Tracheal epithelial cell (primary cell): ENCODE results near the gene BTNL2. TPM values are rescaled to one million over a fixed set of nuclear protein-coding genes. Genes with fewer than 3 reads are reported as not detected.

Source experiments
- total RNA-seq: library from RNA; depleted of rRNA; stranded (reverse); fragments of >200 nt; gene quantifications from 2 replicates; pipeline ENCODE4 v1.2.1, GENCODE V29; 2014

The BTNL2 gene, protein sequence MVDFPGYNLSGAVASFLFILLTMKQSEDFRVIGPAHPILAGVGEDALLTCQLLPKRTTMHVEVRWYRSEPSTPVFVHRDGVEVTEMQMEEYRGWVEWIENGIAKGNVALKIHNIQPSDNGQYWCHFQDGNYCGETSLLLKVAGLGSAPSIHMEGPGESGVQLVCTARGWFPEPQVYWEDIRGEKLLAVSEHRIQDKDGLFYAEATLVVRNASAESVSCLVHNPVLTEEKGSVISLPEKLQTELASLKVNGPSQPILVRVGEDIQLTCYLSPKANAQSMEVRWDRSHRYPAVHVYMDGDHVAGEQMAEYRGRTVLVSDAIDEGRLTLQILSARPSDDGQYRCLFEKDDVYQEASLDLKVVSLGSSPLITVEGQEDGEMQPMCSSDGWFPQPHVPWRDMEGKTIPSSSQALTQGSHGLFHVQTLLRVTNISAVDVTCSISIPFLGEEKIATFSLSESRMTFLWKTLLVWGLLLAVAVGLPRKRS
- not detected in 2 replicates for total RNA-seq

DNA sequence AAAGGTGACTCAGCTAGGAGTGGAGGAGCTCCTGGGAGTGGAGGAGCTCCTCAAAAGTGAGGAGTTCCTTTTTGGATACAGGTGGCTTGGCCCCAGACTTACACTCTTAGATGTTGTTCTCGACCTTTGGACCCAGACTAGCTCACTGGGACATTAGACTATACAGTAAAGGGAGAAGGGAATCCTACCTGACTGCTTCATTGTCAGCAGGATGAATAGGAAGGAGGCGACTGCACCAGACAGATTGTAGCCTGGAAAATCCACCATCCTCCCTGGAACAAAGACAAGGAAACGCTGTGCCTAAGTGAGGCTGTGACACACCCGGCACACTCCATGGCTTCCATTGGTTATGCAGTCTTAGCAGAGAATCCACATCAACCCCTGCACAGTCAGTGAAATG, at the start of gene BTNL2:
Gene BTNL2 (minus strand): TSS at position 325 of the 400 bp plus-strand sequence. CDS start 58 bp downstream, at position 267.

DNA sequence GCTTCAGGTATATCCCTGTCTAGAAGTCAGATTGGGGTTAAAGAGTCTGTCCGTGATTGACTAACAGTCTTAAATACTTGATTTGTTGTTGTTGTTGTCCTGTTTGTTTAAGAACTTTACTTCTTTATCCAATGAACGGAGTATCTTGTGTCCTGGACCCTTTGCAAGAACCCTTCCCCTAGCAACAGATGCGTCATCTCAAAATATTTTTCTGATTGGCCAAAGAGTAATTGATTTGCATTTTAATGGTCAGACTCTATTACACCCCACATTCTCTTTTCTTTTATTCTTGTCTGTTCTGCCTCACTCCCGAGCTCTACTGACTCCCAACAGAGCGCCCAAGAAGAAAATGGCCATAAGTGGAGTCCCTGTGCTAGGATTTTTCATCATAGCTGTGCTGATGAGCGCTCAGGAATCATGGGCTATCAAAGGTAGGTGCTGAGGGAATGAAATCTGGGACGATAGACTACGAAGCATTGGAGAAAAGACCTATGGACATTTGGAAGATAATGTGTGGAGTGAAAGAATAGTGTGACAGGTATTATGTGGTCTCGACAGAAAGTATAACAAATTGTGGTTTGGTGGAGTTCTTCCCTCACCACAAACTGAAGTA, 32.7 kb upstream of the BTNL2 start, which contains the start of gene HLA-DRA:
Gene HLA-DRA (plus strand): TSS at position 286 of the 613 bp plus-strand sequence. CDS start 64 bp downstream, at position 350.

DNA sequence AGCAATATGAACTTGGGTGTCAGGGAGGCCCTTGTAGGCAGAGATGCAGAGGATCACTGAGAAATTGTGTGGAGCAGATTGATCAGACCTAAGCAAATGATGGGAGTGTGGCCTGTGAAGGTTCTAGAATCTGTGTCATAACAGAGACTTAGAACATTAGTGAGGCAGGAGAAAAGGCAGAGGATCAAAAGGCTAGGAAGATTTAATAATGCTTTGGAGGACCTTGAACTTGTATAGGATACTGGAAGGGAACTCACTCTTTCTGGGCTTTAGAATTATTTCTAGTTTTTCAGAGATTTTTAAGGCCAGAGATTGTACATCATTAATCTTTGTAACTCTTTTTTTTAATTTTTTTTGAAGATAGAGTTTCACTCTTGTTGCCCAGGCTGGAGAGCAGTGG, 35.2 kb downstream of the BTNL2 start, which contains the start of gene TSBP1:
Gene TSBP1 (minus strand): TSS at position 101 of the 400 bp plus-strand sequence. CDS start 197 bp downstream, outside the sequence.

Other genes starting within 250 kb of the BTNL2 start
- 0.24 TPM in 1 of 2 replicates, not detected in the other for gene EGFL8, start 242.6 kb downstream of the BTNL2 start, total RNA-seq
- 9.4 and 11.3 TPM in 2 replicates for gene AGPAT1, start 231.1 kb downstream of the BTNL2 start, total RNA-seq
- gene RNF5, start 228.8 kb downstream of the BTNL2 start, total RNA-seq: 33.2 and 39.8 TPM in 2 replicates
- 0.43 TPM in 1 of 2 replicates, not detected in the other for gene AGER, start 222.9 kb downstream of the BTNL2 start, total RNA-seq
- 32.6 and 36.4 TPM in 2 replicates for gene PBX2, start 217.0 kb downstream of the BTNL2 start, total RNA-seq
- gene GPSM3, start 214.5 kb downstream of the BTNL2 start, total RNA-seq: 0.64 and 1.7 TPM in 2 replicates
- gene NOTCH4, start 183.1 kb downstream of the BTNL2 start, total RNA-seq: 0.43 and 0.72 TPM in 2 replicates
- gene TSBP1, start 35.3 kb downstream of the BTNL2 start, total RNA-seq: not detected in 2 replicates
- not detected in 2 replicates for gene HLA-DRA, start 32.7 kb upstream of the BTNL2 start, total RNA-seq
- gene HLA-DRB5, start 123.1 kb upstream of the BTNL2 start, total RNA-seq: under 0.01 TPM in 1 of 2 replicates, not detected in the other
- 3.4 TPM in 1 of 2 replicates, not detected in the other for gene HLA-DRB1, start 182.7 kb upstream of the BTNL2 start, total RNA-seq
- 0.24 TPM in 1 of 2 replicates, not detected in the other for gene HLA-DQA1, start 230.2 kb upstream of the BTNL2 start, total RNA-seq